Measurements from ENCODE around the gene ELMO1. TPM values are rescaled to one million over a fixed set of nuclear protein-coding genes. Genes with fewer than 3 reads are reported as not detected.

Gene ELMO1
- total RNA-seq, 1 experiment from 2014 or later = 7.8 TPM

DNA sequence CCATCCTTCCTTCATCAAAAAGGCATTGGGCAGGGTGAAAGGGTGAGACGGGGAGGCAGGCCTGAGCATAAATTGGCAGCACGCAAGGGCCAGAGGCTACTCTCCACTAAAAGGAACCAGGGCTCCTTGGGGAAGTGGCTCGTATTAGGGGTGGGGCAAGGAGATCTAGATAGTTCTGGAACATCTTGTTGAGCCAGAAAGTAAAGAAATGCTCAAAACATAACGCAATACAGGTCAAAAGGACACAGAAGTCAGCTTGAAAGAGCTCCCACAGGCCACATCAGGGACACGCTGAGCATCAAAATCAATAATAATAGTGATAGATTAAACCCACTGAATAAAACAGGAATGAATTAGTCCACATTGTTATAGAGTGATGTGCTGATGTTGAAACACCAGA lies 203.1 kb downstream of the ELMO1 start:
- peaks cover 9% of the 10 kb centered on the region; the same call in 1 of the 2 replicates for H3K4me1 ChIP-seq (ENCODE audit: insufficient read depth, low read length)
- no peak overlapping the region for H2BK120ac ChIP-seq (ENCODE audit: low read depth, low read length, poor library complexity, severe bottlenecking)
- H4K91ac ChIP-seq (ENCODE audit: insufficient read length, low read depth, low read length) = no peak overlapping the region
- H4K5ac ChIP-seq (ENCODE audit: insufficient read length, low read depth, low read length) = no peak overlapping the region
- H3K79me1 ChIP-seq (ENCODE audit: insufficient read depth, low read depth, low read length, poor library complexity, severe bottlenecking) = no peaks in the 10 kb centered on the region
- H3K56ac ChIP-seq (ENCODE audit: insufficient read length, low read depth, low read length) = no peak overlapping the region
- no peak overlapping the region for H3K27ac ChIP-seq (ENCODE audit: insufficient read length, low read depth, low read length)
- no peaks in the 10 kb centered on the region for H3K23me2 ChIP-seq (ENCODE audit: insufficient read length, low read depth, low read length, poor library complexity, severe bottlenecking)
- H3K18ac ChIP-seq (ENCODE audit: insufficient read length, low read depth, low read length) = no peak overlapping the region
- H2BK12ac ChIP-seq (ENCODE audit: insufficient read length, low read depth, low read length) = no peak overlapping the region
- no peaks in the 10 kb centered on the region for H3K27me3 ChIP-seq (ENCODE audit: insufficient read depth, low read length)
- no peak overlapping the region for H4K8ac ChIP-seq (replicated peaks; ENCODE audit: insufficient read length, low read depth, low read length)
- H3K23ac ChIP-seq (ENCODE audit: insufficient read length, low read depth, low read length) = no peak overlapping the region
- DNase-seq = no peak
- H3K4me3 Mint-ChIP-seq = no peak overlapping the region
- no peaks in the 10 kb centered on the region for H3K79me2 ChIP-seq (ENCODE audit: insufficient read depth, low read length)
- H3K9me3 Mint-ChIP-seq = peaks cover 0 to 9% of the 10 kb centered on the region in 2 experiments; a peak in 2 of 5 replicates
- peak overlapping the region in 2 of 3 experiments; percentile 1 to 80; a peak in 5 of 7 replicates for H3K27ac Mint-ChIP-seq
- no peak overlapping the region for H2AK5ac ChIP-seq (ENCODE audit: insufficient read length, low read length)
- peaks cover 0 to 16% (median 3%) of the 10 kb centered on the region in 3 experiments; a peak in 4 of 7 replicates for H3K36me3 Mint-ChIP-seq (ENCODE audit: insufficient read depth in 1 of 3, low read depth in 3 of 3)
- H3K4ac ChIP-seq (ENCODE audit: low read depth, low read length) = no peak overlapping the region
- no peak overlapping the region for H2BK5ac ChIP-seq (ENCODE audit: insufficient read length, low read length)
- TF ChIP-seq CTCF (conservative IDR thresholded peaks at IDR 0.05) = no peak
- peaks cover 41 to 48% of the 10 kb centered on the region in 2 experiments for H3K4me1 Mint-ChIP-seq
- no peak overlapping the region for H3T11ph ChIP-seq (ENCODE audit: low read length)
- H2AFZ ChIP-seq (ENCODE audit: low read length) = no peak overlapping the region
- H2BK15ac ChIP-seq (ENCODE audit: low read depth, low read length) = no peak overlapping the region
- no peak overlapping the region for H2BK20ac ChIP-seq (ENCODE audit: low read depth, low read length, poor library complexity, severe bottlenecking)
- H3K9me3 ChIP-seq (ENCODE audit: control insufficient read depth, low read depth, low read length) = no peaks in the 10 kb centered on the region
- H3K27me3 Mint-ChIP-seq (ENCODE audit: low read depth) = no peaks in the 10 kb centered on the region
- H3K4me2 ChIP-seq (ENCODE audit: insufficient read depth, insufficient read length, low read length) = no peak overlapping the region
- no CpG with 5 or more reads among the region's 5 CpGs for WGBS (ENCODE audit: extremely low coverage, insufficient read length, low lambda C conversion rate)
- no peak overlapping the region for H3K9ac ChIP-seq (ENCODE audit: extremely low read depth, insufficient read length, low read length)
- no peaks in the 10 kb centered on the region for H4K20me1 ChIP-seq (ENCODE audit: control insufficient read depth, insufficient read depth, insufficient read length)
- H3K14ac ChIP-seq (ENCODE audit: insufficient read depth, low read length) = no peak overlapping the region
